Ramos (cell line): ENCODE data around the gene TESK1.
"Not testable (repeated sequence)": the region's sequence is repeated elsewhere in the genome, so short reads cannot be mapped to it uniquely, and the experiment has no call there.

Source experiments
- in situ Hi-C: fragments of 300-500 bp; cut with MboI; formaldehyde crosslinking; loops from one replicate; pipeline ENCODE4 v1.14.3; 2022; ENCODE audit warnings: low sequenced_read_pairs; ENCODE audit not compliant: unreplicated experiment

The TESK1 gene

GRCh38 chr9:35609820-35610163 lies 4.7 kb downstream of the TESK1 start:
- in situ Hi-C loops = loop anchor here (10.0 kb wide), 2 partner anchors 45 to 115 kb away; partner anchors contain the start of genes CCDC107, RMRP and SIT1

- in situ Hi-C loops = no loop called here
Measured at GRCh38 chr9:35611230-35611797, 6.3 kb downstream of the TESK1 start.

- in situ Hi-C loops = not testable (repeated sequence)
Measured at GRCh38 chr9:35612066-35612465, 7.0 kb downstream of the TESK1 start.

GRCh38 chr9:35612843-35613242 lies 7.8 kb downstream of the TESK1 start:
- in situ Hi-C loops = no loop called here

- in situ Hi-C loops = no loop called here
Measured at GRCh38 chr9:35615981-35616680, 11.1 kb downstream of the TESK1 start.

DNA sequence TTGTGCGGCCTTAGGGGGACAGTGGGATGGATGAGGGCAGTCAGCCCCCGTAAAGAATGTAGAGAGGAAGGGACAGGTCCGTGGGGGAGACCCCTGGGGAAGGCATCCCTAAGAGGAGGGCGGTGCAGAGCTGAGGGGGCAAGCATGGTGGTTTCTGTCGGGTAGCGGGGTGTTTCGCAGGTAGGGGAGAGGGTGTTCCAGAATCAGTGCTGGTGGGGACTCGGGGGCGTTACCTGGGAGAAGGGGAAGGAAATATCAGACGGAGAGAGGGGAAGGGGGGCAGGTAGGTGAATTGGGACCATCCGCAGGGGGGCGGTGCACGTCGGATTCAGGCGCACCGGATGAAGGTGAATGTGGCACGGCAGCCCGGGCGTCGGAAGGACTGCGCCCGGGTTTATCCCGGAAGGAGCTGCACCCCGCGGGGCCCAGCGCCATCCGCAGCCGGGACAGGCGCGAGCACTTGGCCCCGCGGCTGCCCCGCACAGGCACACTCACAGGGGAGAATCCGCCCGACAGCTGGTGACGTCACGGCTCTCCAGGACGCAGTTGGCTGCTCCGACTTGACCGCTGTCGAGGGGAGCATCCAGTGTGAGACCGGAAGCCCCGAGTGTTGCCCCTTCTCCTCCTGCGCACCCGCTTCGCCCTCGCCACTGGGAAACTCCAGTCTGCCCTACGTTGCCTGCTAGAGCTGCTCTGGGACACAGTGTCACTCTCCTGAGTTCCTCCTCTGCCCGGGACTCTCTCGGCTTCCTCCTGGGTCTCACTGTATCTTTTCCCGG lies 11.8 kb downstream of the TESK1 start:
- in situ Hi-C loops = no loop called here

DNA sequence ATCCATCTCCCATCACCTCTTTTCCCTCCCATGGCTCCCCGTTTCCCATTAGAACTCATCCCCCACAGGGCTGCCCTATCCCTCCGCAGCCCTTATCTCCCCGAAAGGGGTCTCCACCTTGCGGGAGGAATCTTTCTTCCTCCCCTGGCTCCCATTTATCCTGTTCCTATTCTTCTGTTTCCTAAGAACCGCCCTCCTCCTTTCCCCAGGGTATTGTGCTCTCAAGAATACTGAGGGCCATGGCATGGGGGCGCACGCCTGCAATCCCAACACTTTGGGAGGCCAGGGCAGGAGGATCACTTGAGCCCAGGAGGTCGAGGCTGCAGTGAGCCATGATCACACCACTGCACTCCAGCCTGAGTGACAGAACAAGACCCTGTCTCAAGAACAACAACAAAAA lies 12.5 kb downstream of the TESK1 start:
- in situ Hi-C loops = no loop called here

DNA sequence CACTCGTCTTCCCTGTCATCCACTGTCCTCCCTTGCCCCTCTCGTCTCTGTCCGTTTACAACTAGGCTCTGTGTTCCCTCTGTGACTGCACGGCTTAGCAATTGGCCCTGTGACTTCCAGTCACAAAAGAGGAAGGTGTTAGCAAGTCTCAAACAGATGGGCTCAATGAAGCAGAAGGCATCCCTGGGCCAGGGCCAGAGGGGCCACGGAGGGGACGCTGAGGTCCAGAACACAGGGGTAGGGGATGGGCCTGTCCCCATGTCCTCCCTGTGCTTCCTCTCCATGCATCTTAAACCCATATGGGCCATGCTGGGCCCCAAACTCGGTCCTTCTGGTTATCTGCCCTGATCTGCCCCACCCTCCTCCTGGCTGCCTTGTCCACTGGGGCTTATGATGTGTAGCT lies 13.3 kb downstream of the TESK1 start, which contains the start of gene CD72:
CD72 (minus strand) TSS at position 89 of the 403 bp plus-strand sequence. CDS start 110 bp downstream, outside the sequence.
- in situ Hi-C loops = no loop called here

DNA sequence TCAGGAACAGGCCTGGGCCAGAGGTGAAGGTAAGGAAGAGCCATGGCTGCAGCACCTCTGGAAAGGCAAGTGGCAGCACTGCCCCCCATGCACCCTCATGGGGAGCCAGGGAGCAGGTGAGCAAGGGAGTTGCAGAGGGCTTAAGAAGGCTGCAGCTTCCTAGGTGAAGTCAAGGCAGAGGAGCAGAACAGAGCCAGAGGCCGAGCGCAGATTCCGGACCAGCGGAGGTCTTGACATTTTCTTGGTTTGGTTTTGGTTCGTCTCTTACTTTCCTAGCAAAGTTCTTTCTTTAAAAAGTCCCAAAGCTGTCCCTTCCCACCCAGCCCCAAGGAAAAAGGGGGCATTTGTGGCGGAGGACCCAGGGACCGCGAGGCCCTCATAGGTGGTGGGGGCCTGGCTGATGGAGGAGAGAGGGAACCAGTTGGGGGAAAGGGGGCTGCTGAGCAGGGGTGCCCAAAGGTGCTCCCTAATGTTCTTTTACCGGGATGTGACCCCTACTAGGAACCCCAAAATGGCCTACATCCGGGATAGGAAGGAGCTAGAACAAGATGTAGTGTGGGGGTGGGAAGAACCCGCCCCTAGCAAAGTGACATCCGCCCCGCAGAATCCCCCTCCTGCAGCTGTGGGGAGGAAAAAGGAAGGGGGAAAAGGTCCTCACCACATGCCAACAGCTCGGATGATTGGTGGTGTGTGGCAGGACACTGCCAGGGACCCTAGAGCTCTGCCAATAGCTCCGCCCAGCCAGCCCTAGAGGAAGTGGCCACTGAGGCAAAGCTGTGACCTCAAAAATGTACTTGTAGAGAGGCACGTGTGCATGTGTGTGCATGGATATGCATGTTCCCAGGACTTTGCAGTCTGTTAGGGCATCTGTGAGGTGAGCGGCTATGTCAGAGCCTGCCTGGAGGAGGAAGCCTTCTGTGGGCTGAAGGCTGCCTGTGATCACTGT lies 14.1 kb downstream of the TESK1 start:
- in situ Hi-C loops = no loop called here

DNA sequence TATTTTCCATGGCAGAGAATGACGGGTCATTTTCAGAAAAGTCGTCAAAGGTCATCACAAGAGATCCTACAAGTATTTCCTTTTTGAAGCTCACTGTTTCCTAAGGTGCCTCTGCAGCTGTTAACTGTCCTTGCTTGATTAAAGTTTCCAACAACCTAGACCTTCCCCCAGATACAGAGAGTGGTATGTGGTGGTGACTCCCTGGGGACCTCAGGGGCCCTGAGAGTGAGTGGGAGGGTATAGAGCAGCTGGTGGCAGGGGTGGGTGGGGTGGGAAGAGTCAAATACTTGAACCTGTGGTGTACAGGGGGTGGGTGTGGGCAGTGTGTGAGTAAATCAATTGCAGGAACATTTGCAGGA lies 14.7 kb downstream of the TESK1 start:
- in situ Hi-C loops = no loop called here

- in situ Hi-C loops = no loop called here
Measured at GRCh38 chr9:35627575-35627974, 22.5 kb downstream of the TESK1 start.

DNA sequence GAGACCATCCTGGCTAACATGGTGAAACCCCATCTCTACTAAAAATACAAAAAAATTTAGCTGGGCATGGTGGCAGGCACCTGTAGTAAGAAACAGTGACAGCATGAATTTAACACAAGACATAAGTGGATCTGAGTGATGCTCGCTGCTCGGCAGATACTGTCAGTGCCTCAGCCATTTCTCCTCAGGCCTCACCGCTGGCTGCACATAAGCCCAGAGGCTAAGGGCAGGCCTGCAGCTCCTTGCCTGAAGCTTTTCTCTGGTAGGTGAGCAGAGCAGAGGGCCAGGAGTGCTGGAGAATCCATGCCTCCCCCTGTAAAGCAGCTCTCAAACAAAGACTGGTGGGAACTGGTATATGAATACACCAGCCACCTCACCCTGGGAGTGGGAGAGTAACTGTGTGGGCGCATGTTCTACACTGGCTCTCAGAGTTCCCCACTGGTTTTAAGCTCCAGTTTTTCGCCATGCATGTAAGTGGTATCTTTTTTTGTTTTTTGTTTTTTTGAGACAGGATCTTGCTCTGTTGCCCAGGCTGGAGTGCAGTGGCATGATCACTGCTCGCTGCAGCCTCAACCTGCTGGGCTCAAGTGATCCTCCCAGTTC lies 23.4 kb downstream of the TESK1 start:
- in situ Hi-C loops = no loop called here

DNA sequence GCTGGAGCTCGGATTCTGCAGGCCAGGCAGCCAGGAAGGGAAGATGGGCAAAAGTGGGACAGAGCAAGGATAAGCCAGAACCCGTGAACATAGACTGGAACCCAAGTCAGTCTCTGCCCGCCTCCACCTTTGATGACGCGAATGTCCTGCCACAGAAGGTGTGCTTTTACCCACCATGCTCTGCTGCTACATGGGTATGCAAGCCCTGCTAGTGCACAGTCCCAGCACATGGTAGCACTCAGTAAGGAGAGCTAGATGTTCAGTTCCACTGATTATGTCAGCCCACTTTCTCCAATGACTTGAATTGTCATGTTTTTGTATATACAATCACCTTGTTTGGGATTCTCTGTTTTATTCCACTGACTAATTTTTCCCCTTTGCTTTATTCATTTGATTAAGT lies 24.5 kb downstream of the TESK1 start:
- in situ Hi-C loops = no loop called here

- in situ Hi-C loops = no loop called here
Measured at GRCh38 chr9:35635730-35636129, 30.7 kb downstream of the TESK1 start.

DNA sequence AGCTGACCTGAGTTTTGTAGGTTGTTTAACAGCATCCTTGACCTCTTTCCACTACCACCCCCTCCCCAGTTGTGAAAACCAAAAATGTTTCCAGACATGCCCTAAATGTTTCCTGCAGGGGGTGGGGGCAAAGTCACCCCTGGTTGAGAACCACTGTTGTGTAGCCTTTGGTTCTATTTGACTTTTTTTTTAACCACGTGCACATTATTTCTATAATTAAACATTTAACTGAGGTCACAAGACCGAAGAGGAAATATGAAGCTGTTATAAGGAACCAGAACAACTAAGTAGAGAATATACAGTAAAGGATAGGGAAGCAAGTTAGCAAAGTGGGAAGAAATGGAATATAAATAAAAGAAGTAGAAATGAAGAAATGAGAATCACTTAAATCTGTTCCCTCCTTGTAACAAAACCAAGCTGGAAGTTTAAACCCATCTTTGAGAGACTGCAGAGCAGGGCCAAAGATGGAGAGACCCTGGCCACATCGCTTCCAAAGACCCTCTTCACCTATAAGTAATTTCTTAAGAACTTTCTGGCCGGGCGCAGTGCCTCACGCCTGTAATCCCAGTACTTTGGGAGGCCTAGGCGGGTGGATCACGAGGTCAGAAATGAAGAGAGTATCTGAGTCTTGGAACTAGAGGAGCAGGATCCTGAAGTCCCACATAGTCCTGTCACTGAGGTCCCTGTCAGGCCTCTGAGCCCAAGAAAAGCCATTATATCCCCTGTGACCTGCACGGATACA lies 31.2 kb downstream of the TESK1 start:
- in situ Hi-C loops = no loop called here

DNA sequence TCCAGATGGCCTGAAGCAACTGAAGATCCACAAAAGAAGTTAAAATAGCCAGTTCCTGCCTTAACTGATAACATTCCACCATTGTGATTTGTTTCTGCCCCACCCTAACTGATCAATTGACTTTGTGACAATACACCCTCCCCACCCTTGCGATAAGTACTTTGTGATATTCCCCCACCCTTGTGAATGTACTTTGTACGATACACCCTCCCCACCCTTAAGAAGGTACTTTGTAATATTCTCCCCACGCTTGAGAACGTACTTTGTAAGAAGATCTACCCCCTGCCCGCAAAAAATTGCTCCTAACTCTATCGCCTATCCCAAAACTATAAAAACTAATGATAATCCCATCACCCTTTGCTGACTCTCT lies 31.8 kb downstream of the TESK1 start:
- in situ Hi-C loops = not testable (repeated sequence)

DNA sequence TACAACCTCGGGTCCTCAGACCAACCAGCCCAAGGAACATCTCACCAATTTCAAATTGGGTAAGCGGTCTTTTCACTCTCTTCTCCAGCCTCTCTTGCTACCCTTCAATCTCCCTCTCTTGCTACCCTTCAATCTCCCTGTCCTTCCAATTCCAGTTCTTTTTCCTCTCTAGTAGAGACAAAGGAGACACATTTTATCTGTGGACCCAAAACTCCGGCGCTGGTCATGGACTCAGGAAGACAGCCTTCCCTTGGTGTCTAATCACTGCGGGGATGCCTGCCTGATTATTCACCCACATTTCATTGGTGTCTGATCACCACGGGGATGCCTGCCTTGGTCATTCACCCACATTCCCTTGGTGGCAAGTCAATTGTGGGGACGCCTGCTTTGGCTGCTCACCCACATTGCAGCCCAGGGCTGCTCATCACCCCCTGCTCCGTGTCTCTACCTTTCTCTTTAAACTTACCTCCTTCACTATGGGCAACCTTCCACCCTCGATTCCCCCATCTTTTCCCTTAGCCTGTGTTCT lies 32.4 kb downstream of the TESK1 start:
- in situ Hi-C loops = not testable (repeated sequence)

- in situ Hi-C loops = not testable (repeated sequence)
Measured at GRCh38 chr9:35638751-35639150, 33.7 kb downstream of the TESK1 start.

- in situ Hi-C loops = not testable (repeated sequence)
Measured at GRCh38 chr9:35639225-35639624, 34.2 kb downstream of the TESK1 start.
